ENCODE data around the gene TNPO1. TPM values are rescaled to one million over a fixed set of nuclear protein-coding genes. Genes with fewer than 3 reads are reported as not detected.

The TNPO1 gene
- total RNA-seq, 1 donor from 2014 or later, result 316 TPM

- no peak overlapping the region for H2AFZ ChIP-seq (replicated peaks)
- H3K27me3 ChIP-seq, result no peaks in the 10 kb centered on the region
- no peak overlapping the region for H3K9ac ChIP-seq
- H3K27ac Mint-ChIP-seq, result no peak overlapping the region
- H3K9me3 ChIP-seq (ENCODE audit: low read depth), result no peaks in the 10 kb centered on the region
- H3K36me3 Mint-ChIP-seq, result no peaks in the 10 kb centered on the region
- no peak for TF ChIP-seq CTCF (IDR thresholded peaks at IDR 0.05)
- no peak for TF ChIP-seq EZH2 (IDR thresholded peaks at IDR 0.05)
- no peak for TF ChIP-seq EZH2phosphoT487 (IDR thresholded peaks at IDR 0.05)
- no peaks in the 10 kb centered on the region for H3K79me2 ChIP-seq (ENCODE audit: low read depth)
- no peak overlapping the region for H3K4me3 Mint-ChIP-seq
- no peaks in the 10 kb centered on the region for H3K4me1 Mint-ChIP-seq
- no peaks in the 10 kb centered on the region for H4K20me1 ChIP-seq (ENCODE audit: low read depth)
- H3K36me3 ChIP-seq, result no peaks in the 10 kb centered on the region
- H3K4me3 ChIP-seq, result no peak overlapping the region
- DNase-seq (ENCODE audit: low spot score), result no peak
- H3F3A ChIP-seq (ENCODE audit: low read depth), result no peaks in the 10 kb centered on the region
- no peaks in the 10 kb centered on the region for H3K4me1 ChIP-seq
- H3K9me3 Mint-ChIP-seq, result peaks cover 17% of the 10 kb centered on the region
- no peak overlapping the region for H3K4me2 ChIP-seq
- no peak overlapping the region for H3K27ac ChIP-seq
- H3K27me3 Mint-ChIP-seq (ENCODE audit: insufficient read depth, low read depth), result peaks cover 4% of the 10 kb centered on the region
These were observed 120.4 kb downstream of the TNPO1 start for GRCh38 chr5:72936893-72937292.

- Mint-ChIP-seq H3K27me3 (ENCODE audit: insufficient read depth, low read depth) (peaks cover 4% of the 10 kb centered on the region), H3K36me3 (no peaks in the 10 kb centered on the region), H3K9me3 (peaks cover 17% of the 10 kb centered on the region), H3K4me1 (no peaks in the 10 kb centered on the region), H3K4me3 (no peak overlapping the region), H3K27ac (no peak overlapping the region)
- DNase-seq (ENCODE audit: low spot score), result no peak
- no peak for TF ChIP-seq CTCF (IDR thresholded peaks at IDR 0.05)
- no peak for TF ChIP-seq EZH2 (IDR thresholded peaks at IDR 0.05)
- Histone ChIP-seq H4K20me1 (ENCODE audit: low read depth) (no peaks in the 10 kb centered on the region), H3K9me3 (ENCODE audit: low read depth) (no peaks in the 10 kb centered on the region), H3K36me3 (no peaks in the 10 kb centered on the region), H3K4me3 (no peak overlapping the region), H3F3A (ENCODE audit: low read depth) (no peaks in the 10 kb centered on the region), H3K79me2 (ENCODE audit: low read depth) (no peaks in the 10 kb centered on the region), H3K4me1 (no peaks in the 10 kb centered on the region), H3K27ac (no peak overlapping the region), H3K9ac (no peak overlapping the region), H2AFZ (replicated peaks) (no peak overlapping the region), H3K27me3 (no peaks in the 10 kb centered on the region), H3K4me2 (no peak overlapping the region)
These were observed 121.1 kb downstream of the TNPO1 start for GRCh38 chr5:72937517-72938061.

GRCh38 chr5:72938206-72938605, 121.7 kb downstream of the TNPO1 start:
- H3K27me3 ChIP-seq, result no peaks in the 10 kb centered on the region
- no peak overlapping the region for H3K4me3 ChIP-seq
- H3K36me3 ChIP-seq, result no peaks in the 10 kb centered on the region
- H3K9me3 ChIP-seq (ENCODE audit: low read depth), result no peaks in the 10 kb centered on the region
- H3K36me3 Mint-ChIP-seq, result no peaks in the 10 kb centered on the region
- H3K4me3 Mint-ChIP-seq, result no peak overlapping the region
- no peak overlapping the region for H3K27ac ChIP-seq
- H2AFZ ChIP-seq (replicated peaks), result no peak overlapping the region
- no peak overlapping the region for H3K4me2 ChIP-seq
- H3K79me2 ChIP-seq (ENCODE audit: low read depth), result no peaks in the 10 kb centered on the region
- no peak overlapping the region for H3K9ac ChIP-seq
- H3K4me1 ChIP-seq, result no peaks in the 10 kb centered on the region
- no peaks in the 10 kb centered on the region for H4K20me1 ChIP-seq (ENCODE audit: low read depth)
- no peak for DNase-seq (ENCODE audit: low spot score)
- peaks cover 4% of the 10 kb centered on the region for H3K27me3 Mint-ChIP-seq (ENCODE audit: insufficient read depth, low read depth)
- no peak overlapping the region for H3K27ac Mint-ChIP-seq
- no peaks in the 10 kb centered on the region for H3F3A ChIP-seq (ENCODE audit: low read depth)
- H3K9me3 Mint-ChIP-seq, result peaks cover 15% of the 10 kb centered on the region
- no peaks in the 10 kb centered on the region for H3K4me1 Mint-ChIP-seq
- no peak for TF ChIP-seq EZH2 (IDR thresholded peaks at IDR 0.05)
- no peak for TF ChIP-seq EZH2phosphoT487 (IDR thresholded peaks at IDR 0.05)
- no peak for TF ChIP-seq CTCF (IDR thresholded peaks at IDR 0.05)
